Stimulated activated CD4-positive, alpha-beta T cell treated with anti-CD3 and anti-CD28 coated beads, Interleukin-12 subunit alpha, Interleukin-12 subunit beta, amount 100 ng/mL, for 4 hours (primary cell): ENCODE results near the gene LYSMD2.
"Not testable (repeated sequence)": the region's sequence is repeated elsewhere in the genome, so short reads cannot be mapped to it uniquely, and the experiment has no call there.

Source experiments
- DNase-seq: peaks from one replicate; pipeline ENCODE4 v3.0.0-alpha.2; 2020

Gene LYSMD2

DNA sequence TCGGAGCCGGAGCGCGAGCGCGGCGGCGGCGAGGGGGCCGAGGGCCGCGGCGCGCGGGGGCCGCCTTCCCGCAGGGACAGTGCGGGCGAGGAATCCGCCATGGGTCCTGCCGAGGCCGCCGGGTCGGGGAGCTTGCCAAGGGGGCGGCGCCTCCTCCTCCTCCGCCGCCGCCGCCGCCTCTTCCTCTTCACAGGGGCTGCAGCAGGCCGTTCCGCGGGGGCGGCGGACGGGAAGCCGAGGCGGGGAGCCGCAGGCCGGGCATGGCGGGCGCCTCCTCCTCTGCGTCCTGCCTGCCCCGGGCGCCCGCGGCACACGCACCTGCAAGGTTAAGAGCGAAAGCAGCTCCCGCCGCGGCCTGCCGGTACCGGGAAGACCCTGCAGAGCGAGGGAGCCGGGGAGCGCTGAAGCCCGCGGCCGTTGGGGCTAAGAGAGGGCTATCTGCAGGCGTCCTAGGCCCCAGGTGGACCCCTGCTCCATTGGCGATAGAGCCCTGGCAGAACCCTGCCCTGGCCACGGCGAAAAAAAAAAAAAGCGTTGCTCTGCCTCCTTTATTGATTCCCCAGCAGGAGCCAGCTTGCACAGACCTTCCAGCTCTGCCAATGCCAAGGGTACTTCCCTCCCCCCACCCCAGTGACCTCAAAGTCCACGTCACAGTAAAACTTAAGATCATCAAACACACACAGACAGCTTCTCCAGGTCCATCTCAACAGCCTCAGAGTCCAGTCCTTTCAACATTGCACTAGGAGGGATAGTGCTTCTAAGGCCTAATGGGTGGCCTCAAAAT is at the start of gene LYSMD2:
Gene LYSMD2, minus strand, starts transcription at position 134 of the 784 bp plus-strand sequence. Its CDS starts 33 bp downstream, at position 101.
- DNase-seq: peak; percentile 71

DNA sequence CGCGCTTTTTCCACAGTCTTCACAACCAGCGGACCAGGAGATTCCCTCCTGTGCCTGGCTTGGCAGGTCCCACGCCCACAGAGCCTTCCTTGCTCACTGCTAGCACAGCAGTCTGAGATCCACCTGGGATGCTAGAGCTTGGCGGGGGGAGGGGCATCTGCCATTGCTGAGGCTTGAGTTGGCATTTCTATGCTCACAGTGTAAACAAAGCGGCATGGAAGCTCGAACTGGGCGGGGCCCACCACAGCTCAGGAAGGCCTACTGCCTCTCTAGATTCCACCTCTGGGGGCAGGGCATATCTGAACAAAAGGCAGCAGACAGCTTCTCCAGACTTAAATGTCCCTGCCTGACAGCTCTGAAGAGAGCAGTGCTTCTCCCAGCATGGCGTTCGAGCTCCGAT is 49.7 kb upstream of the LYSMD2 start:
- DNase-seq: not testable (repeated sequence)

DNA sequence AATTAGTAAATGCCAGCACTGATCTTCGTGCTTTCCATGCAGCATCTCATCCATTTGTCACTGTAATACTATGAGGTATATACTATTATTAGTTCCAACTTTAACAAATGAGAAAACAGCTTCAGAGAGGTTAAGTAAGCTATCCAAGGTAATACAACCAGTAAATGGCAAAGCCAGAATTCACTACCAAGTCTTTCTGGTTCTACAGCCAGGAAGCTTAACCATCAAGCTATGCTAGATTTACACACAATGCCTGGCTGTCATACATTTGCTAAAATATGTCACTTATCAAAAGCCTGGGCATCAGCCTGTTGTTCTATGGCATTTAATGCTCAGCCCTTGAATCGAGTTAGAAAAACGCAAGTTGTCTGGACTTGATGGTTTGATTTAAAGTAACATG is 46.5 kb upstream of the LYSMD2 start:
- no peak for DNase-seq

GRCh38 chr15:51782357-51782896 is 45.0 kb upstream of the LYSMD2 start:
- no peak for DNase-seq

DNA sequence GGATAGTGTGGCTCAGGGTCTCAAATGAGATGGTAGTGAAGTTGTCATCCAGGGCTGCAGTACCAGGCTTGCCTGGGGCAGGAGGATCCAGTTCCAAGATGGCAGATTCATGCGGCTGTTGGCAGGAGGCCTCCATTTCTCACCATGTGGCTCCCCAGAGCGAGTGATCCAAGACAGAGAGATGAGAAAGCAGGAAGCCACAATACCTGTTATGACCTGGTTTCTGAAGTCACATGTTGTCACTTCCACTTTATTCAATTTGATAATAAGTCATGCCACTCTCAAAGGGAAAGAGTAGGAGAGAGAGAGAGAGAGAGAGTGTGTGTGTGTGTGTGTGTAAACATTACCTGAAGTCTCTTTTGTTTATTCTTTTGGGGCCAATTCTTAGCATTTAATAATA is 44.1 kb upstream of the LYSMD2 start:
- DNase-seq: no peak

DNA sequence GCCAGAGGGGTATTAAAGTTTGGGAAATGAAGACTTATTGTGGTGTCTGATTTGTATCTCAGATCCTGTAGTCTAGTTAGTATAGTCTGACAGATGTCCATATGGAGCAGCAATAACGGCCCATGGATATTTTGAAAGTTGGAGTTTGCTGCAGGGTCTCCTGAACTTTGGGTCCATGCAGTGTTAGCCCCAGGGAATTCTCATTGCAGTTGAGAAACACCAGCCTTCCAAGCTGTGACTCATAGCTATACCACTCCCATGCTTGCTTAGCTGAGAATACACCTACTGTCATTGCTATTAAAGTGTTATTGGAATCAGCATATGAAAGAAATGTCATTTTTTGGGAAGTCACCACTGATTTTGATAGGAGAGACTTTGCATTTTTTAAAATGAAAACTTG is 43.2 kb upstream of the LYSMD2 start:
- DNase-seq: no peak

GRCh38 chr15:51776952-51777569 is 39.6 kb upstream of the LYSMD2 start:
- peak; percentile 40 for DNase-seq

DNA sequence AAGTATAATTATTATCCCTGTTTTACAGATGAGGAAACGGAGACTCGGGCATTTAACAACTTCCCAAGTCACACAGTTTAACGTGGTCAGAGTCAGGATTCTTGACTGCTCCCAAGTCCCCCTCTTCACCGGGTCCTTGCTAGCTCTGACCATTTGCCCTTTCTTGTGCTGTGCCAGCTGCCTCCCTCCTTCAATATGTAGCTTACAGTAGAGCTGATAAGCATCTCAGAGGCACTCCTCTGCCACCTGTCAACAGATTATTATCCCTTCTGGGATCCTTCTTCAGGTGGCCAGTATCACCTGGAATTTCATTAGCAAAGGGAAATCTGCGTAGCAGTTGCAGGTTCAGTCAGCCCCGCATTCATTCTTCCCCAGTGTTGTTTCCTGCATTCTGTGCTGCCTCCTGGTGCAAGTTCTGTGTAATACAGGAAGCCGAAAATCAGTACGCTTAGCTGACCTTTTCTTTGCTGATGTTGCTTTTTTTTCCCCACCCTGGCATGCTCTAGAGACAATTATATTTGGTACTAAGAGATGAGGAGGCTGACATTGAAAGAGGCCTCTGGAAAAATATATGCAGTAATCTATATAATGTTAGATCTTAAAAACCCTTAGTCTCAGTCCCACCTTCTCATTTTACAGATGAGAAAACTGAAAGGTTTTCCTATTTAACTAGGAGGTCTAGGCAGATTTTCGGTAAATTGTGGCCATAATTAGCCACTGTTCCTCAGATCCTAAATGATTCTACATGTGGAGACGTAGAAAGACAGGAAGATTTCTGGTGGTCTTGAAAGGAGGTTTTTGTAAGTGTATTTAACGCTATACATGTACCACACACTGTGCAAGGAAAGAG is 38.7 kb upstream of the LYSMD2 start:
- peak; percentile 23 for DNase-seq

GRCh38 chr15:51774916-51775315 is 37.5 kb upstream of the LYSMD2 start:
- no peak for DNase-seq

GRCh38 chr15:51771773-51772172 is 34.3 kb upstream of the LYSMD2 start:
- DNase-seq: no peak

- DNase-seq: no peak
Observed at GRCh38 chr15:51770902-51771301, 33.4 kb upstream of the LYSMD2 start.

DNA sequence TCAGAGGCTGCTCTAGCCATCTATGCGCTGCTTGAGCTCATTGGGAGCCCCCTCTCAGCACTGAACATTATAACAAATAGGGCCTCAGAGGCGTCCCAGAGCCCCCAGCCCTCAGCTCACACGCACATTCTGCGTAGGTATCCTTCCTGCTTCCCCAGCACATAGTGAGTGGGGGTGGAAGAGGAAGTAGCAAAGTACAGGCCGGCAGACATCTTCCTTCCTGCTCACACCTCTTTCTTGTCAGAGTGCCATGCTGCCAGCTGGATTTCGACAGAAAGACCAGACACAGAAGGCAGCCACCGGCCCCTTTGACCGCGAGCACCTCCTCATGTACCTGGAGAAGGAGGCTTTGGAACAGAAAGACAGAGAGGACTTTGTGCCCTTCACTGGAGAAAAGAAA is 30.6 kb upstream of the LYSMD2 start:
- no peak for DNase-seq

GRCh38 chr15:51766341-51766740 is 28.9 kb upstream of the LYSMD2 start:
- no peak for DNase-seq

GRCh38 chr15:51765751-51766150 is 28.3 kb upstream of the LYSMD2 start:
- no peak for DNase-seq

- DNase-seq: no peak
Observed at GRCh38 chr15:51760805-51761204, 23.4 kb upstream of the LYSMD2 start.

GRCh38 chr15:51759557-51760070 is 22.2 kb upstream of the LYSMD2 start:
- DNase-seq: no peak

GRCh38 chr15:51758645-51759044 is 21.2 kb upstream of the LYSMD2 start:
- DNase-seq: no peak

DNA sequence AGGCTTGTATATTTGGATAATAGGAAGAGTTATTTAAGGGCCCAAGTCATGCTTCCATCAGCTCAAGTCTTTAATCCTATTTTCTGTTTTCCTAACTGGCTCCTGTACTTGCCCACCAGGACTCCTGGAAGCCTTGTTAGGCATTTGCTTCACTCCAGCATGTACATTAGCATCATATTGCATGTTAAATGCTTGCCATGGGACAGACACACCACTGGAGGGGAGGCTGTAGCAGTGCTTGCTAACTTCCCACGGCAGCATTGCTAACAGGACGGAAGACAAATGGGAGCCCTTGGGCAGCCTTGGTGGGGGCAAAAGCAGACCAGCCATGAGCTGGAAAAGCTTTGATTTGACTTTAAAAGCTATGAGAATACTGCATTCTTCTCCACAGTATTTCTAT is 20.0 kb upstream of the LYSMD2 start:
- no peak for DNase-seq

- DNase-seq: no peak
Observed at GRCh38 chr15:51756482-51756881, 19.0 kb upstream of the LYSMD2 start.

DNA sequence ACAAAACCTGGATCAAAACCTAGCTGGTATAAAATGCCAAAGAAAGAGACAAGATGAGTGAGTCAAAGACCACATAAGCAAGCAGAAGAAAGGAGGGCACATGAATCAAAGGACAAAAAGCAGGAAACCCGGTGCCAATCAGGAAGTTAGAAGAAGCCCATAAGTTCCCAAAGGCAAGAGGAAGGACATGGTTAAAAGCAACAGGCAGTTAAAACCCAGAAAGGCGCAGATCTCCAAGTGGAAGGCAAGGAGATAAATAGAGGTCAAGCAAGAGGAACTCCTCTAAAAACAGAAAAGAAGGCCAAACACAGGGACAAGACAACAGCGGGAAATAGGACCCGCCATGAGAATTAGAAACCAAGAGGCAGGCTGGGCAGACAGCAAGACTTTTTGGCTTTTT is 18.3 kb upstream of the LYSMD2 start:
- DNase-seq: no peak

GRCh38 chr15:51754267-51754666 is 16.8 kb upstream of the LYSMD2 start:
- no peak for DNase-seq

DNA sequence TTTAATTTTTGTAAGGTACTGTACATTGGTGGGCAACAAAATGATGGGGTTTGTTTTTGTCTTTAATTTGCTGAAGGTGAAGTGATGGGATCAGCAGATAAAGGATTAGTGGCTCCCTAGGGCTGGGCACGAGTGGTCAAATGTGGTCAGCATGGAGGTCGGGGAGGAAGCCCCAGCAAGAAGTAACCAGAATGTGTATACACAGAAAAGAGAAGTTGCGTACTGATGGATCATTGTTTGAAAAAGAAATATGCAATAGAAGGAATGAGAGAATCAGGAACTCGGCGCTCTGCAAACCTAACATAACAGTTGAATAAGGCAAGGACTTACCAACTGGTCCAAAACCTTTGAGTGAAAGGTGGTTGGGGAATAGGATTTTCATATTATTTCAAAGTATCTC is 15.4 kb upstream of the LYSMD2 start:
- no peak for DNase-seq
